ENCODE results near the gene NKX2-4.

Gene NKX2-4

DNA sequence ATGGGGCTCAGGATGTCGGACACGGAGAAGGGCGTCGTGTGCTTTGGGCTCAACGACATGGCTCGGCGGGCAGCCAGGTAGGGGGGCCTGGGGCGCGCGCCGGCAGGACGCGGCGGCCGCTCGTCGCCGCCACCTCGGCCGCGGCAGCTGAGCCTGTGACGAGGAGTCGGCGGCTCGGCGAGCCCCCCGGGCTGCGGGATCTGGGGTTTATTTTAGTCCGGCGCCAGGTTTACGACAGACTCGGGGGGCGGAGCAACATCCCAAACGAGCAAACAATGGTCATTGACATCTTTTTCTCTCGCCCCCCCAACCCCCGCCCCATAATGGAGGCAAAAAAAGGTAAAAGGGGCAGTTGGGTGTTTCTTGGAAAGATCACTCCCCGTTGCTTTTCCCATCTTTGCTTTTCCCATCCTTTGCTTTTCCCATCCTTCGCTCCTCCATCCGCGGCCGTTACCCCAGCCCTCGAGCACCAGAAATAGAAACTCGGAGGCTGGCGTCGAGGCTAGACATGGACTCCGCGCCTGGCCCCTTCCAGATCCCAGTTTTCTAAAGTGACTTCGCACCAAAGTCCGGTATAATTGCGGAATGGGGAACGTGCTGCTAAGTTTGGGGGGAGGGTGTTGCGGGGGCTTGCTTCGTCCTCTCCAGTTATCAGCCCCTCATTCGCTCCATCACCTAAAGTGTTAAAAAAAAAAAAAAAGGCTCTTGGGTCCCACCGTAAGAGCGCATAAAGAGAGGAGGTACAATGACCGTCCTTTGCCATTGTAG lies at the start of gene NKX2-4:
Gene NKX2-4, minus strand, starts transcription at position 186 of the 768 bp plus-strand sequence. Its CDS starts 127 bp downstream, at position 59.
- DNase-seq (ENCODE audit: low read depth) = no peak
- TF ChIP-seq, protein P1, sequence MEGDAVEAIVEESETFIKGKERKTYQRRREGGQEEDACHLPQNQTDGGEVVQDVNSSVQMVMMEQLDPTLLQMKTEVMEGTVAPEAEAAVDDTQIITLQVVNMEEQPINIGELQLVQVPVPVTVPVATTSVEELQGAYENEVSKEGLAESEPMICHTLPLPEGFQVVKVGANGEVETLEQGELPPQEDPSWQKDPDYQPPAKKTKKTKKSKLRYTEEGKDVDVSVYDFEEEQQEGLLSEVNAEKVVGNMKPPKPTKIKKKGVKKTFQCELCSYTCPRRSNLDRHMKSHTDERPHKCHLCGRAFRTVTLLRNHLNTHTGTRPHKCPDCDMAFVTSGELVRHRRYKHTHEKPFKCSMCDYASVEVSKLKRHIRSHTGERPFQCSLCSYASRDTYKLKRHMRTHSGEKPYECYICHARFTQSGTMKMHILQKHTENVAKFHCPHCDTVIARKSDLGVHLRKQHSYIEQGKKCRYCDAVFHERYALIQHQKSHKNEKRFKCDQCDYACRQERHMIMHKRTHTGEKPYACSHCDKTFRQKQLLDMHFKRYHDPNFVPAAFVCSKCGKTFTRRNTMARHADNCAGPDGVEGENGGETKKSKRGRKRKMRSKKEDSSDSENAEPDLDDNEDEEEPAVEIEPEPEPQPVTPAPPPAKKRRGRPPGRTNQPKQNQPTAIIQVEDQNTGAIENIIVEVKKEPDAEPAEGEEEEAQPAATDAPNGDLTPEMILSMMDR (IDR thresholded peaks at IDR 0.05; ENCODE audit: low read depth, low read length, missing control alignments) = no peak
- no peak within 1 kb of the TSS; the same call in 1 of the 2 replicates for H3K4me3 ChIP-seq (ENCODE audit: low read depth, low read length)

DNA sequence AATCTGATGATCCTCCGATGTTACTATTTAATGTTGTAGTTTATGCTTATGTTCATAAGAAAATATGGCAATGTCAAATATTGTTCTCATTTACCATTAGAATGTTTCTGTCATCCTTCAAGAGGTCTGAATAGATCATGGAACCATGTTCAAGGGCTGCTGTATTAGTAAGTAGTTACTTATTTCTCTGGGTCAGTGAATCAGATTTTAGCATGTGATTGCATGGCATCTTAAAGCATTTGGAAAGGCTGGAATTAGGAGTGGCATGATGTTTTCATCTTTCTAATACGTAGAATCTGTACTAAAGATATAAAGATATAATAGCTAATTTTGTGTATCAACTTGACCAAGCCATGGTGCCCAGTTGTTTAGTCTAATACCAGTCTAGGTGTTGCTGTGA lies 40.5 kb upstream of the NKX2-4 start:
- TF ChIP-seq, protein P1 (IDR thresholded peaks at IDR 0.05; ENCODE audit: low read depth, low read length, missing control alignments) = no peak
- no peak overlapping the region for H3K4me3 ChIP-seq (ENCODE audit: low read depth, low read length)
- no peak for DNase-seq (ENCODE audit: low read depth)

DNA sequence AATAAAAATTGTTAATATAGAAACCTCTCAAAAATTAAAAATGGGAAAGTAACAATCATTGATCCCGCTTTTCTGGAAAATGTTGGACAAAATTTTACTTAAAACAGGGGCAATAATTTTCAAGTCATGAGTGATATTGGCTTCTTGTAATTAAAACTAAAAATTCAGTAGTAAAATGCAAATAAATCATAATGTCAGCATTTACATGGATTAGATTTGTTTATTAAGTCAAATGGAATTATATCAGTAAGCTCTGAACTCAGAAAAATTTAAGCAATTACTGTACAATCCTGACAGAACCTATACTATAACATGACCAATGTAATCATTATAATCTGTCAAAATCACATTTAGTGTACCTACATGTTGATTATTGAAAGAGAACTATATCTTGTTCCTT lies 39.9 kb upstream of the NKX2-4 start:
- TF ChIP-seq, protein P1 (IDR thresholded peaks at IDR 0.05; ENCODE audit: low read depth, low read length, missing control alignments) = no peak
- no peak overlapping the region for H3K4me3 ChIP-seq (ENCODE audit: low read depth, low read length)
- no peak for DNase-seq (ENCODE audit: low read depth)

- DNase-seq (ENCODE audit: low read depth) = no peak
- TF ChIP-seq, protein P1 (IDR thresholded peaks at IDR 0.05; ENCODE audit: low read depth, low read length, missing control alignments) = no peak
- no peak overlapping the region for H3K4me3 ChIP-seq (ENCODE audit: low read depth, low read length)
Observed at GRCh38 chr20:21436205-21436604, 38.9 kb upstream of the NKX2-4 start.

GRCh38 chr20:21435576-21435975 lies 38.2 kb upstream of the NKX2-4 start:
- no peak overlapping the region for H3K4me3 ChIP-seq (ENCODE audit: low read depth, low read length)
- TF ChIP-seq, protein P1 (IDR thresholded peaks at IDR 0.05; ENCODE audit: low read depth, low read length, missing control alignments) = no peak
- no peak for DNase-seq (ENCODE audit: low read depth)

DNA sequence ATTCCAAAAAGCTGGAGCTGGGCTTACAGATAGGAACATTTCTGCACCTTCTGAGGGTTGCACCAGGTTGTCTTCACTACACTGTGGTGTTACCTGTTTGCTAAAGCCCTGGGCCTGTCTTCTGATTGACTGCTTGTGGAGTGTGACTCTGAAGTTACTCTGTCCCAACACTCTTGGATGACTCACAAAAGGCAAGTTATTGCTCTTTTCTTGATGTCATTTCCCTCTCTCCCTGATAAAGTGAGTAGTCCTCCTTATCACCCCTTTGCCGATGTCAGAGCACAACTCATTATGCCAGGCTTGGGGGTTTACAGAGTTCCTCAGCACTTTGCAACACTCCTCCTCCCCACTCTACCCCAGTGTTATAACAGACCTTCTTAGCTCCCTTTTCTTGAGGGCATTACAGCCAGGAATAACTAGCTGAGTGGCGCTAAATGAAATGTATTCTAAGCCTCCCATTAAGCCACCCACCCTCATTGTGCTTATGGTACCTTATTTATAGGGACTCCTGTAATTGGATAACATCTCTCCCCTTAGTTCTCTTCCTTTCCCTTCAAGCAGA lies 36.1 kb upstream of the NKX2-4 start:
- no peak overlapping the region for H3K4me3 ChIP-seq (ENCODE audit: low read depth, low read length)
- DNase-seq (ENCODE audit: low read depth) = no peak
- TF ChIP-seq, protein P1 (IDR thresholded peaks at IDR 0.05; ENCODE audit: low read depth, low read length, missing control alignments) = no peak

Data from GM12864 (cell line).